HG03135 (cell line): Measurements from ENCODE around the gene USP6NL.
"Not testable (repeated sequence)": the region's sequence is repeated elsewhere in the genome, so short reads cannot be mapped to it uniquely, and the experiment has no call there.

ENCODE experiments used
- ATAC-seq: cut with Tn5 transposase; IDR thresholded peaks from one replicate; pipeline ENCODE4 v1.9.1; 2021; ENCODE audit warnings: mild to moderate bottlenecking, moderate library complexity; ENCODE audit not compliant: unreplicated experiment

The USP6NL gene

DNA sequence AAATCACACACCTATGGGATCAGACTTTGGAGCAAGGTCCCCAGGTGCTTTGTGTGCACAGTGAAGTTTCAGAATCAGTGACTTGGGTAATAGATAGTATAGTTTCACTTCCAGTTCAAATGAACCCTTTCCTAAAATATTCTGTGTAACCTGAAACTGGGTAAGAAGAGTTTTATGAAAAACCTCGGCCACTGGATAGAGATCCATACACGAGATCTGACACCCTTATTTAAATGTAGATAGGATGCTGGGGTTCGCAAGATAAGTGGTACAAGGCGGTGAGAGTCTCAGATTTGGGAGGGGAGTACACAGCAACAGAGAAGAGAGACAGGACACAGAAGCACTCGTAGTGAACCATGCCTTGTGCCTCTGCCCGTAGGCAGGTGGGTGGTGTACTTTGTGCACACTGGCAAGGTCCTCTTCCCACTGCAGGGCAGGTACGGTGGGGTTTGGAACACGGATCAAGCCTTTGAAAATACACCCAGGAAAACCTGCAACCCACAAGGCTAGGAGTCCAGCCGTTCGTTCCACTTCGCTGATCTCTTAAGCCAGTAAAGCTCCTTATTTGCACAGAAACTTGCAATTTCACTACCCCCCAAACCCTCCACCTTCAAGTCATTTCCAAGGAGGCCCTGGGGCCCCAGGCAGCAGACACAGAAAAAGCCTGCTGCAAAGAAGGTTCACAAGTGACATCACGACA, 162.8 kb downstream of the USP6NL start:
- ATAC-seq, result peak; percentile 86

DNA sequence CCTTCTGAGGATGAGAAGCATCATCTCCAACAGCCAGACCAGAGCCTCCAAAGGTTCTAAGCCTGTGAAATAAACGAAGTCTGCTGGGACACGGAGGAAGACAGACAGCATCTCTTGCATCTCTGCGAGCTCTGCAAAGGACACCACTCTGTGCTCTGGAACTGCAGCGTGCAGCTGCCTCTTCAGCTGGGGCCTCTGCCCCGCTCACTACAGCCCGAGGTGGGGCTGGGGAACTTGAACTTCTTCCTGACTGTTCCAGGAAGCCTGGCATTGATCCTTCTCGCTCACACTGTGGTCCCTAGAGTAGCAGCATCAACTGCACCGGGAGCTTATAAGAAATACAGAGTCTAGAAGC, 163.3 kb downstream of the USP6NL start:
- ATAC-seq, result peak; percentile 50

DNA sequence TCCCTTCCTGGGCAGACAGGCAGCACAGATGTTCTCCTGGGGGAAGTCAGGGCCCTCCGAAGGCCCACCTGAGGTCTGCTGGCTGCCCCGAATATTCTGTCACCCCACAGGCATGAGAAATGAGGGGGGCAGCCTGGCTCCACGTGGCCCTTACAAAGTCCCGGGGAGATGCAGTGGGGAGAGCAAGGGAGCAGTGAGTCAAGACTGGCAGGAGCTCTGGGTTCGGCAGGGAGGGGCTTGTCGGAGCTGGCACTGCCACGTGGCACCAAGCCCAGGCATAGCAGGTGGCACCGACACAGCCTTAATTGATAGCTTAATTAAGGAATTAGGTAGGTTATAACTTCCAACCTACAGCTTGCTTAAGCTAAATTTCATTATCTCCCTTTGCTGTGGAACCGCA, 163.9 kb downstream of the USP6NL start:
- no peak for ATAC-seq

DNA sequence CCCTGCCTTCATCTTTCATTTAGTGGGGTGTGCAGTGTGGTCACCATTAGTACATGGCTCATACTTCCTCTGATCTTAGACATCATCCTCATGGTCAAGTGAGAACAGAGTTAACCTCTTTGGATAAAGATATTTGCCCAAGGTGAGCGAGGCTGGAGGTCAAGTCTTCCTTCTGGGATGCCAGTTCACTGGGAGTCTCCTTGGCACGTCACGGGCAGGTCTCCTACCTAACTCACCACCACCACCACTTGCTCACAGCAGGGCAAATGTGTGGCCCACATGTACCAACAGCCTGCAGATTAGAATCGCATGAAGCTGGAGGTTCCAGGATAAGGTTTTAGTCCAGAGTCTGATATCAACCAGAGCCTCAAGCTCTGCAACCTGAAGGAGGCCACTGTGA, 164.6 kb downstream of the USP6NL start:
- no peak for ATAC-seq

DNA sequence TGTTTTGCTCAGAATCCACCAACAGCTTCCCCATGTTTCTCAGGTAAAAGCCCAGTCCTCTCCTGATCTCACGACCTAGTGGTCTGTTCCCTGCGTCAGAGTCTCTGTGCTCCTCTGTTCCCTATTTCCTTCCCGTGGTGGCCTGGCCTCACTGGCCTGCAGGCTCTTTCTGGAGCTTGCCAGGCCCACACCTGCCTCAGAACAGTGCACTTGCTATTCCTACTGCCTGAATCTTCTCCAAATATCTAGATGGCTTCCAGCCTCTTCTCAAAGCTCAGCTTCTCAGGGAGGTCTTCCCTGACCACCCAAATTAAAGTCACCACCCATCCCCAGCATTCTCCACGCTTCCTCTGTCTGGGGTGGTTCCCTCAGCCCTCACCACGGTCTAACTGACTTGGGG, 165.3 kb downstream of the USP6NL start:
- ATAC-seq, result no peak

DNA sequence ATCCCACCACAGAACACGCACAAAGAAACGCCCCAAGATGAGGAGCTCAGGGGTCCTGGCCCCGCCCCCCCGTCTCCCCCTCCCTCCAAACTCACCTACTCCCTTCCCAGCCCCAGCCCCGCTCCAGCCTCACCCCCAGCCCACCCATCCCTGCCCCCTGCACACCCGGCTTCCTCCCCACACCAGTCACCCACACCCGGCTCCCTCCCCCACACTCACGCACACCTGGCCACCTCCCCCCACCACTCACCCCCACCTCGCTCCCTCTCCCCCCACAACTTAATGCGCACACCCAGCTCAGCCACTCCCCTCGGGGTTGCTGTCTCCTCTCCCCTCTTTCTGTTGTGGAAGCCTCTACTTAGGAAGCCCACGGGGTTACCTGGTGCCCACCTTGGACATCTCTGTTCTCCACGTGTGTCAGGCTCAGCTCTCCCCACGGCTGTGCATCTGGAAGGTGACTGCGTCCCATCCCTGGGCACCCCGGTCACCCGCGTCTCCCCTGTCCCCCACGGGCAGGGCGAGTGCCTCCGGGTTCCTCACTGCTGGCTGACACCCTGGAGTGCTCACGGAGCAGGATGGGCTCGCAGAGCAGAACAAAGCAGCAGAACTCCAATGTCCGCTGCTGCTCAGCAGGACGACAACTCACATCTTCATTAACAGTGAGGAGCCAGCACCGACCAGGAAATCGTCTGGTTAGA, 166.8 kb downstream of the USP6NL start:
- ATAC-seq, result no peak

DNA sequence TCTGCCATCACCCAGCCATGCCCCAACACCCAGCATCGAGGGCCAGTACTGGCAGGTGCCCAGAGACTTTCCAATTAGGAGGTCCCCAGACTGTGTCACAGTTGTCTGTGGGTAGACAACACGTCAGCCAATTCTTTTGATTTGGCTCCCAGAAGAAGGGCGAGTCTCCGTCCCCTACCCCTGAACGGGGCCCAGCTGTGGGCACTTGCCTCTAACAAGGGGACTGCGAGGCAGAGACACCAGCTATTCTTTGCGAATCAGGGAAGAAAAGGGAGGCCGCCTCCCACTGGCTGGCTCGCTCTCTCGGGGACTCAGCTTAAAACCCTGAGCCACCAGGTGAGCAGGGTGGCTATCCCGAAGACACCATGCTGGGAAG, 167.3 kb downstream of the USP6NL start:
- ATAC-seq, result no peak

DNA sequence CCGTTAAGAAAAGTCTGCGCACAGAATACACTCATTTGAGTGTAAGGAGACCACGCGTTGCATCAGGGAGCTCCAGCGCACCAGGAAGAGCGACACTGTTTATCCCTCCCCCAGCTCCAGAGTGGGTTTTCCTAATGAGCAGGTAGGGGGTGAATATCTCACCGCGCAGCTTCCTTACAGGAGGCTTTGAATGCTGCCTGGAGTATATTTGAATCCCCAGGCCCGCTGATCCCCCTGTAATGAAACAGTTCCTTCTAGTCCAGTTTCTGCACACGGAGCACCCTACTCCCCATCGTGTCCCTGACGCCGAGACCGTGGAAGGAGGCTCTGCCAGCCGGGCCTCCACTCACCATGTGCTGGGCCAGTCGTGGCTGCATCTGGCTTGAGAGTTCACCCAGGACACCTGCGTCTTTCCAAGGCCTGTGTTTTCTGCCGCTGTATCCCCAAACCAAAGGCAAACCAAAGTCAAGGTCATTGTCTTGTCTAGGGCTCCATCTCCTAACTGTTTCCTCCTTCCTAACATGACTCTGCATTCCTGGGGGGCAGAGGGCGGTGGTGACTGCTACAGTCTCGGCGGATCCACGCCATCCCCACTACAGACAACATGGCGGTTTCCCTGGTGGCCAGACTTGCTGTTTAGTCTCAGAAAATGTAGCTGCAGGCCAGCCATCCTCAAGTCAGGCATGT, 167.8 kb downstream of the USP6NL start:
- no peak for ATAC-seq

DNA sequence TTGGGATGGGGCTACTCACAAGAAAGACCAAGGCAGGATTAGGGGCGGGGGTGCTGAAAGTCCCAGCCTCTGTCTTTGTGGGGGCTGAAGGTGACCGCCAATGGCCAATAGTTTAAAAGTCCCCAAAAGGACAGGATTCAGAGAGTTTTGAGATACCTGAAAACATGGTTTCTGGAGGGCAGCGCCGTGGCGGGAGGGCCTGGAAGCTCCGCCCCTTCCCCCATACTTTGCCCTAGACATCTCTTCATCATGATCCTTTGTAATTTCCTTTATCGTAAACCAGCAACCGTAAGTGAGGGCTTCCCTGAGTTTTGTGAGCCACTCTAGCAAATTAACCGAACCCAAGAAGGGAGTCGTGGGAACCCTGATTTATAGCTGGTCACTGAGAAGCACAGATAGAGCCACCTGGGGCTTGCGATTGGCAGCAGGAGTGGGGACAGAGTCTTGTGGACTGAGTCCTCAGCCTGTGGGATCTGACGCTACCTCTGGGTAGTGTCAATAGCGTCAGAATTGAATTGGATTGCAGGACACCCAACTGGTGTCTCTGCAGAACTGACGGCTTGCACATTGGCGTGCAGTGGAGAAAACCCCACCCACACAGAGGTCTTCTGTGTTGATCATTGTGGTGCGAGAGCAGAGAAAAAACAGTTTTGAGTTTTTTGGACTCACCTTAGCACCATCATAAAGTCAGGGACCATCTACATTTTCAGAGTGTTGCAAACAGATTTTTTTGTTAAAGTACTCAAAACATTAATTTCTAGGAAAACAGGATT, 169.3 kb downstream of the USP6NL start:
- ATAC-seq, result no peak

DNA sequence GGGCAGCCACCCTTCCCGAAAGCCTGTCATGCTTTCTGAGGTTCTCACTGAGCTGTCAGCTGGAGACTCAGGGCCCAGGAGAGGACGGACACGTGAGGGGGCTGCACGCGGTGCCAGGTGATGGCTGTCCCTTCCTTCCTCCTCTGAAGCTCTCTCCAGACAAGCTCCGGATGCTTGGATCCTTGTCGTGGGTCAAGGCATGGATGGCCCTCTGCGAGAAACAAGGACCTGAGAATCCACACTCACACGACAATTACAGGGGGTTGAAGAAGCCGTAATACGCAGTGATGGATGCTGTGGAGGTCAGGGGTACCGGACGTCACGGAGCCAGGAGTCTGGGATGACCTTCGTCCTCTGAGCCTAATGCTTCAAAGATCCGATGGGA, 170.3 kb downstream of the USP6NL start:
- no peak for ATAC-seq

DNA sequence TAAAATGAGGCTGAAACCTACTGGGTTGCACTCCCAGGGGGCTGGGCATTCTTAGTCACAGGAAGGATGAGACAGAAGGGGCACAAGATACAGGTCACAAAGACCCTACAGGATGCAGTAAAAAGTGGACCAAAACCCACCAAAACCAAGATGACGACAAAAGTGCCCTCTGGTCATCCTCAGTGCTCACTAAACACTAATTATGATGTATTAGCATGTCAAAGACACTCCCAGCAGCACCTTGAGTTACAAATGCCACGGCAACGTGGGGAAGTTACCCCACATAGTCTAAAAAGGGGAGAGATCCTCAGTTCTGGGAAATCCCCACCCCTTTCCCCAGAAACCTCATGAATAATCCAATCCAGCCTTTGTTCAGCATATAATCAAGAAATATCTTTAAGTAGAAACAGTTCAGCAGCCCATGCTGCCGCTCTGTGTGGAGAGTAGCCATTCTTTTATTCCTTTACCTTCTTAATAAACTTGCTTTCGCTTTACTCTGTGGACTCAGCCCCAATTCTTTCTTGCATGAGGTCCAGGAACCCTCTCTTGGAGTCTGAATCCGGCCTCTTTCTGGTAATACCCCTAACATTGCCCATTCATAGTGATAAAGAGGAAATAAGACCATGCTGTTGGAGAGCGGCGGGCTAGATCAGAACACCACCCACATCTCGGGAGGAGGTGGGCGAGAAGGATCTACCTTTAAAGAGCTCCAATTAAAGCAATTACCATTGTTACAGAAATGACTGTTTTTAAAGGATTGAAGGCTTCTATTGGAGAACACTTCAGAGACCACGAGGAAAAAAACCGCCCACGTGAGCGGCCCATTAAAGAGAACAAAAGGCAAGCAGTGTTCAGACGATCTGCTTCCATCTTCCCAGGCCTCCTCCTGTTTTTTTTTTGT, 170.9 kb downstream of the USP6NL start:
- no peak for ATAC-seq

DNA sequence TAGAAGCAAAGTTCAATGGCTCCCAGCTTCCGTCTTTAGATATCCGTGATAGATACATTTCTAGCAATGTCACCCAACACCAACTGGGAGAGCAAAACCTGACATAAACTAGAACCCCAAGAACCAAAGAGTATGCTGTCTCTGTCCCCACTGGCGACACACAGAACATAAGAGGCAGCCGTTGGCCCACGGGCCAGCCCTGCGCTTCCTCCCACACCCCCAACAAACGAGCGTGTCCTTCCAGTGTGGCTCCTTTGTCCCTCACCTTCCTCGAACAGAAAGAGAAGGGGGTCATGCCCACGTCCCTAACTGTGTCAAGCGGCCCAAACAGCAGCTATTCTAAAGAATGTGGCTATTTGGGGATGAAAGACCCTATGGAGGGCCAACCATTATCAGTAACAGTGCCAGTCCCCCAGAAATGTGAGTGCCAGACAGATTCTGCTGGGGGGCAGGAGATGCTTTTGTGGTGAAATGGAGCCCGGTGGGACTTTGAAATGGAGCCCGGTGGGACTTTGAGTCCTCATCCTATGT, 171.9 kb downstream of the USP6NL start:
- ATAC-seq, result no peak

DNA sequence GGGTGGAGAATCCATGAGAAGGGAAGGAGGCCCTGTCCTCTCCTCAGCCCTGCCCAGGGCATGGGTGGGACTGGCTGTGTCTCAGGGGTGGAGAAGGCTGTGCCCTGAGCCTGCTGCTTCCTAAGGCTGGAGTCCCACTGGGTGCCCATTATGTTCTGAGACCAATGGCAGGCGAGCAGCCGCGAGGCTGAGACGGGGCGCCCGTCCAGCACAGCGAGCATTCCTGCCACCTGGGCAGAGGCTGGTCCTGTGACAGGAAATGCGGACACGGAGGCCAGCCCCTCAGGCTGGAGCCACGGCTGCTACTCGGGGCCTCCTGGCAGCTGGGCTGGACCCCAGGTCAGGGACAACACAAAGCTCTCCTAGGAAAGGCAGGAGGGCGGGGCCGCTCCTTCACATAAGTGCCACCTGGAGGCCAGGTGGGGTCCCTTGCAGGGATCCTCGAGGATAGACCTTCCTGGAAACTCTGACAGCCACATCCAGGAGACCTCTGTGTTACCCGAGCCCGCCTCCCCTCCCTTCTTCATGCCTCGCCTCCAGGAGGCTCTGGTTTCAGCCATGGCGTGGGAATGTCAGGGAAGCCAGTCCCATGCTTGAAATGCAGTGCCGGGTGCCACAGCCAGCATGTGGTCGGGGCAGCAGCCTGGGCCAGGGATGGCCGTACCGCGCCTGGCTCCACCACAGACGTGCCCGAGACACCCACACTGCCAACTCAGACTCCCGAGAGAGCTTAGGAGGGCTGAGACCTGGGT, 173.9 kb downstream of the USP6NL start:
- ATAC-seq, result no peak

DNA sequence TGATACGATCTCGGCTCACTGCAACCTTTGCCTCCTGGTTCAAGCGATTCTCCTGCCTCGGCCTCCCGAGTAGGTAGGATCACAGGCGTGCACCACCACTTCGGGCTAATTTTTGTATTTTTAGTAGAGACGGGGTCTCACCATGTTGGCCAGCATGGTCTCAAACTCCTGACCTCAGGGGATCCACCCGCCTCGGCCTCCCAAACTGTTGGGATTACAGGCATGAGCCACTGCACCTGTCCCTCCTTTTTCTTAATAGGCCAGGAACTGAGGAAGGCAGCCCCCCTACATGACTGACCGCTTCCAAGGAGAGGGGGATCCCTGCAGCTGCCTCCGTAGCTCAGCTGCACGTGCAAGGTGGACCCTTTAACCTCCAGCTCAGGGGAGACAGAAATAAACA, 175.0 kb downstream of the USP6NL start:
- not testable (repeated sequence) for ATAC-seq

DNA sequence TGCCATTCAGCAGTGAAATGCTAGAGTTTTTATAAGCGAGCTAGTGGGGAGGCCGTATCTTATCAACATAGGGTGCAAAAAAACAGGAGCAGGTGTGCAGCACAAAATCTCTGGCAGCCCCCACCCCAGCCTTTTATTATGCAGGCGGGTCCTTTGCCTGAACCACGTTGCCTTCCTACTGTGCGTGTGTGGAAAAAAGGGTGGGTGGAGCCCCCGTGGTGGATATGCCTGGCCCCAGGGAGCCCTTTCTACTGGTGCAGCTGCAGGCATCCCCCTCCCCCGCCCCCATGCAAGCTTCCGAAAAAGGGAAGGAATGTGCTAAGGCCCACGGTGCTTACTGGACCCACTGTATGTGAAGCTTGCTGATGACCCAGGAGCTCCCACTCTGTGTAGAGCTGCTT, 175.9 kb downstream of the USP6NL start:
- no peak for ATAC-seq

DNA sequence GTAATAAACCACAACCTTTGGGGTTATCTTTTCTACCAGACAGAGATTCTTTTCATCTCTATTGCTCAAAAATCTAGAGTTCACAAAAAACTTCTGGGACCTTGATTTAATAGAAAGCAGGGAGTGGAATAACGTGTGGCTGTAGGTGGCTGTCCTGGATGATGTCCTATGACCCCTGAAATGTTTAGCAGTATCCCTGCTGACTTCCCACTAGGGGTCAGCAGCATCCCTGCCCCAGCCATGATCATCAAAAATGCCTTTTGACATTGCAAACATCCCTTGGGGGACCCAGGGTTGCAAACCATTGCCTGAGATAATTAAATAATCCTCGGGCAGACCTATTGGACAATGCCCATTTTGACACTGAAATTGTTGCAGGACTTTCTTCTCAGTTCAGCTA, 177.1 kb downstream of the USP6NL start:
- no peak for ATAC-seq

DNA sequence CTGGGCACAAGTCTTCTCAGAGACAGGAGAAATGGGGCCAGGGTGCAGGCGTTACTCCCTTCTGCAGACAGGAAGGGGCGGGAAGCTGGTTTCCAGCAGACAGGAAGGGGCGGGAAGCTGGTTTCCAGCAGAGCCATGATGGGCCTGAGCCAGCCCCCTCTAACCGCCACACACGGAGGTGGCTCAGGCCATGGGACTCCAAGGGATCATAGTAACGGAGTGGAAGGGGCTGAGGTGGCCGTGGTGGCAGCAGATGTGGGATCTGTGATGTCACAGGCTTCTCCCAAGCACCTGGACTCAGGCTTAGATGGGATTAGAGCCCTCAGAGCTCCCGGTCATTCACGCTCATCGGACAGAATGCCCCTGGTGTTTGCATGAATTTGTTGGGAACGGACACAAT, 177.8 kb downstream of the USP6NL start:
- ATAC-seq, result no peak

DNA sequence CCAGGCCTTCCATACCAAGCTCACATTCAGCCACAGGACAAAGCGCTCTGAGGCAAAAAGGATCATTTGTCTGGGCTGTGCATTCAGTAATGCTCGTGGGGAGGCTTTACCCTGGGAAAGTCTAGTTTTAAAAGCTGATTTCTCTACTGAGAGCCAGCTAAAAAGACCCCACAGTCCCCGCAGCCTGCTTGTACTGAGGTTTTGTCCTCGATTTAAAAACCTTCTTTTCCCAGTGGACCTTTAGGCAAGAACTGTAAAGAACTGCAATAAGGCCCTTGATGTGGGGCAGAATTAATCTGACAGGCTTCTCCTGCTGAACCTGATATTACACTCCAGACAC, 180.3 kb downstream of the USP6NL start:
- ATAC-seq, result no peak

DNA sequence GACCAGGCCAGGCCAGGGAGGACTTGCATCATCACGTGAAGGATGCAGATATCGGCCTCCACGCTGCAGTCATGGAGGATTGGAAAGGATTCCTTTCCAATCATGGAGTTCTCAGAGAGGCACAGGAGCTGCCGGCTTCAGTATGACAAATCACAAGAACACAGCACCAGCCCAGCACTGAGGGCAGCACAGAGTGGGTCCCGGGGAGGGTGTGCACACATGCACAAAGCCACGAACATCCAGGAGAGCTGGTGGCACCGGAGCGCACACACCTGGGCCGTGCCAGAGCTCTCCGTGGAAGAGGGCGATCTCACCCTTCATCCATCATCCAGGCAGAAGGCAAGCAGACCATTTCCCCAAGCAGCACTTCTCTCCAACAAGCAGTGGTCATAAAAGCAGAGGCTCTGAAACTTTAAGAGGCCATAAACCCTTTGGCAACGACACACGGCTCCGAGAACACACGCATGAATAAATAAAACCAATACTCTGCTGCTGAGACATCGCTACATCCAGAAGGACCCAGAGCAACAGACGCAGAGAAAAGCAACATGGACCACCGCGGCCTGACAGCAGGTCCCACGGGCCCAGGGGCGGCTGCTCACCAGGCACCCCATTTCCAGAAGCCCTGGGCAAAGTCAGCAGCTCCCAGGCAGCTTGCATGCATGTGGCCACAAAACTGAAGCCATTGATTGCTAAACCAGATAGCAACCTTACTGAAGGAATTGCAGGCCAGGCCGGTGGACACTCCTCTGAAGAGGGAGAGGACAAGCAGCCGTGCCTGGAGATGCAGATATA, 180.8 kb downstream of the USP6NL start:
- no peak for ATAC-seq
